Measurements from ENCODE around the gene SORCS3.

The SORCS3 gene

GRCh38 chr10:105023211-105024111, 382.4 kb downstream of the SORCS3 start:
- no peak overlapping the region for H3K4me2 ChIP-seq (ENCODE audit: low read depth, low read length)
- H4K20me1 ChIP-seq (ENCODE audit: insufficient read depth, low read length), result no peaks in the 10 kb centered on the region
- H3K9ac ChIP-seq (ENCODE audit: low read length), result no peak overlapping the region
- no peaks in the 10 kb centered on the region for H3K36me3 ChIP-seq (replicated peaks; ENCODE audit: insufficient read depth, low read length)
- TF ChIP-seq EZH2 (optimal IDR thresholded peaks at IDR 0.05; ENCODE audit: low read depth, low read length), result no peak
- TF ChIP-seq CTCF (IDR thresholded peaks at IDR 0.05; ENCODE audit: low read length), result no peak
- TF ChIP-seq EZH2phosphoT487 (IDR thresholded peaks at IDR 0.05; ENCODE audit: low read length), result no peak
- H3K79me2 ChIP-seq (ENCODE audit: low read length), result no peaks in the 10 kb centered on the region
- no peak overlapping the region for H3K4me3 ChIP-seq (ENCODE audit: low read length)
- no peaks in the 10 kb centered on the region for H3K9me3 ChIP-seq (replicated peaks; ENCODE audit: insufficient read depth, low read length)
- H3K4me1 ChIP-seq (ENCODE audit: low read length), result no peaks in the 10 kb centered on the region
- H3F3A ChIP-seq (ENCODE audit: insufficient read depth, low read length), result no peaks in the 10 kb centered on the region
- no peaks in the 10 kb centered on the region for H3K9me2 ChIP-seq (replicated peaks; ENCODE audit: insufficient read depth, low read length)
- H3K27ac ChIP-seq (ENCODE audit: low read length), result no peak overlapping the region
- no peaks in the 10 kb centered on the region for H3K27me3 ChIP-seq (replicated peaks; ENCODE audit: insufficient read depth, low read length)
- H2AFZ ChIP-seq (ENCODE audit: low read length), result no peak overlapping the region
- no peak for DNase-seq

- TF ChIP-seq EZH2 (optimal IDR thresholded peaks at IDR 0.05; ENCODE audit: low read depth, low read length) (no peak), EZH2phosphoT487 (IDR thresholded peaks at IDR 0.05; ENCODE audit: low read length) (no peak), CTCF (IDR thresholded peaks at IDR 0.05; ENCODE audit: low read length) (no peak)
- Histone ChIP-seq H3F3A (ENCODE audit: insufficient read depth, low read length) (no peaks in the 10 kb centered on the region), H3K9me3 (replicated peaks; ENCODE audit: insufficient read depth, low read length) (no peaks in the 10 kb centered on the region), H3K9me2 (replicated peaks; ENCODE audit: insufficient read depth, low read length) (no peaks in the 10 kb centered on the region), H3K4me2 (ENCODE audit: low read depth, low read length) (no peak overlapping the region), H3K79me2 (ENCODE audit: low read length) (no peaks in the 10 kb centered on the region), H3K4me1 (ENCODE audit: low read length) (no peaks in the 10 kb centered on the region), H3K4me3 (ENCODE audit: low read length) (no peak overlapping the region), H4K20me1 (ENCODE audit: insufficient read depth, low read length) (no peaks in the 10 kb centered on the region), H3K36me3 (replicated peaks; ENCODE audit: insufficient read depth, low read length) (no peaks in the 10 kb centered on the region), H3K9ac (ENCODE audit: low read length) (no peak overlapping the region), H3K27ac (ENCODE audit: low read length) (no peak overlapping the region), H2AFZ (ENCODE audit: low read length) (no peak overlapping the region), H3K27me3 (replicated peaks; ENCODE audit: insufficient read depth, low read length) (no peaks in the 10 kb centered on the region)
- no peak for DNase-seq
Observed at GRCh38 chr10:105024184-105024583, 383.1 kb downstream of the SORCS3 start.

- DNase-seq, result no peak
- H3K79me2 ChIP-seq (ENCODE audit: low read length), result no peaks in the 10 kb centered on the region
- no peaks in the 10 kb centered on the region for H3K36me3 ChIP-seq (replicated peaks; ENCODE audit: insufficient read depth, low read length)
- no peak overlapping the region for H2AFZ ChIP-seq (ENCODE audit: low read length)
- no peaks in the 10 kb centered on the region for H3F3A ChIP-seq (ENCODE audit: insufficient read depth, low read length)
- no peak overlapping the region for H3K9ac ChIP-seq (ENCODE audit: low read length)
- no peak overlapping the region for H3K27ac ChIP-seq (ENCODE audit: low read length)
- no peaks in the 10 kb centered on the region for H3K9me3 ChIP-seq (replicated peaks; ENCODE audit: insufficient read depth, low read length)
- no peaks in the 10 kb centered on the region for H3K4me1 ChIP-seq (ENCODE audit: low read length)
- TF ChIP-seq EZH2 (optimal IDR thresholded peaks at IDR 0.05; ENCODE audit: low read depth, low read length), result no peak
- TF ChIP-seq CTCF (IDR thresholded peaks at IDR 0.05; ENCODE audit: low read length), result no peak
- no peak for TF ChIP-seq EZH2phosphoT487 (IDR thresholded peaks at IDR 0.05; ENCODE audit: low read length)
- no peaks in the 10 kb centered on the region for H3K9me2 ChIP-seq (replicated peaks; ENCODE audit: insufficient read depth, low read length)
- H4K20me1 ChIP-seq (ENCODE audit: insufficient read depth, low read length), result no peaks in the 10 kb centered on the region
- no peak overlapping the region for H3K4me2 ChIP-seq (ENCODE audit: low read depth, low read length)
- H3K27me3 ChIP-seq (replicated peaks; ENCODE audit: insufficient read depth, low read length), result no peaks in the 10 kb centered on the region
- H3K4me3 ChIP-seq (ENCODE audit: low read length), result no peak overlapping the region
Observed at GRCh38 chr10:105025092-105025491, 384.0 kb downstream of the SORCS3 start.

All from MM.1S (cell line).